Lung (tissue), 12 donors: ENCODE measurements around the gene TBC1D10A. TPM values are rescaled to one million over a fixed set of nuclear protein-coding genes. Genes with fewer than 3 reads are reported as not detected.
A peak's percentile ranks its signal among the peaks of the same experiment; 100 is the strongest.

Experiments
- ATAC-seq: fragments of 200-7000 bp; cut with Tn5 transposase; one replicate; pipeline ENCODE4 v1.9.1; 2020; ENCODE audit warnings: moderate number of reproducible peaks; ENCODE audit not compliant: insufficient read depth, low FRiP score
- DNase-seq, 3 donors: peaks; one replicate each; pipeline ENCODE4 v3.0.0-alpha.2; 2013 to 2017
- H3K27ac ChIP-seq, 2 donors: one replicate each; pipeline ENCODE4 v1.5.1; 2013; ENCODE audit warnings: mild to moderate bottlenecking in 2 of 2, moderate library complexity in 2 of 2, control low read depth in 1 of 2, inconsistent platforms in 1 of 2, low read depth in 1 of 2, low read length in 1 of 2
- H3K27me3 ChIP-seq, 3 donors: one replicate each; pipeline ENCODE4 v1.5.1; 2013; ENCODE audit warnings: low read length in 2 of 3; ENCODE audit not compliant: control insufficient read depth in 3 of 3, insufficient read depth in 3 of 3
- H3K36me3 ChIP-seq, 4 donors: one replicate each; pipeline ENCODE4 v1.5.1; 2013; ENCODE audit warnings: low read length in 4 of 4, mild to moderate bottlenecking in 1 of 4, moderate library complexity in 1 of 4; ENCODE audit not compliant: control insufficient read depth in 4 of 4, insufficient read depth in 4 of 4
- H3K4me1 ChIP-seq, 5 donors: one replicate each; pipeline ENCODE4 v1.5.1; 2013; ENCODE audit warnings: low read length in 5 of 5, mild to moderate bottlenecking in 2 of 5, moderate library complexity in 1 of 5; ENCODE audit not compliant: control insufficient read depth in 5 of 5, insufficient read depth in 5 of 5
- H3K4me3 ChIP-seq: one replicate; pipeline ENCODE4 v1.5.1; 2013; ENCODE audit warnings: mild to moderate bottlenecking, control low read depth, moderate library complexity
- H3K9ac ChIP-seq, 2 donors: one replicate each; pipeline ENCODE4 v1.5.1; 2013; ENCODE audit warnings: low read length in 2 of 2, control low read depth in 1 of 2; ENCODE audit not compliant: insufficient read depth in 1 of 2
- H3K9me3 ChIP-seq, 4 donors: one replicate each; pipeline ENCODE4 v1.5.1; 2013; ENCODE audit warnings: low read length in 3 of 4, mild to moderate bottlenecking in 1 of 4, moderate library complexity in 1 of 4; ENCODE audit not compliant: control insufficient read depth in 4 of 4, insufficient read depth in 3 of 4
- WGBS, 2 donors: extraction: QIAGEN DNeasy Blood & Tissue Kit; methylation state at CpG; one replicate each; pipeline ENCODE4 v1.1.7; 2013; 5-methylcytosine and 5-hydroxymethylcytosine counted together
- polyA plus RNA-seq, 2 donors: library from polyadenylated mRNA; stranded (reverse); fragments of 200-250 nt; gene quantifications; one replicate each; pipeline ENCODE4 v1.2.1, GENCODE V29; 2013
- total RNA-seq, 2 donors: library from RNA; depleted of rRNA in 1 of 2; stranded (reverse); fragments of >200 nt in 1 of 2; gene quantifications; one replicate each; pipeline ENCODE4 v1.2.1, GENCODE V29; 2014 to 2021
- TF ChIP-seq, protein P1 (sequence below): IDR thresholded peaks from 2 replicates; pipeline ENCODE4 v1.5.1; 2012; ENCODE audit warnings: mild to moderate bottlenecking; ENCODE audit errors: control extremely low read depth, extremely low read depth
- donor health status: control.
- donor health status: control.
- donor health status: Bipolar disorder and iron deficiency.
- donor health status: healthy.
- donor health status: DM: yes; HTN: yes; CAD: no.

Gene TBC1D10A
- total and polyA plus RNA-seq, 4 donors = 15.0 to 36.4 (median 26.6) TPM

DNA sequence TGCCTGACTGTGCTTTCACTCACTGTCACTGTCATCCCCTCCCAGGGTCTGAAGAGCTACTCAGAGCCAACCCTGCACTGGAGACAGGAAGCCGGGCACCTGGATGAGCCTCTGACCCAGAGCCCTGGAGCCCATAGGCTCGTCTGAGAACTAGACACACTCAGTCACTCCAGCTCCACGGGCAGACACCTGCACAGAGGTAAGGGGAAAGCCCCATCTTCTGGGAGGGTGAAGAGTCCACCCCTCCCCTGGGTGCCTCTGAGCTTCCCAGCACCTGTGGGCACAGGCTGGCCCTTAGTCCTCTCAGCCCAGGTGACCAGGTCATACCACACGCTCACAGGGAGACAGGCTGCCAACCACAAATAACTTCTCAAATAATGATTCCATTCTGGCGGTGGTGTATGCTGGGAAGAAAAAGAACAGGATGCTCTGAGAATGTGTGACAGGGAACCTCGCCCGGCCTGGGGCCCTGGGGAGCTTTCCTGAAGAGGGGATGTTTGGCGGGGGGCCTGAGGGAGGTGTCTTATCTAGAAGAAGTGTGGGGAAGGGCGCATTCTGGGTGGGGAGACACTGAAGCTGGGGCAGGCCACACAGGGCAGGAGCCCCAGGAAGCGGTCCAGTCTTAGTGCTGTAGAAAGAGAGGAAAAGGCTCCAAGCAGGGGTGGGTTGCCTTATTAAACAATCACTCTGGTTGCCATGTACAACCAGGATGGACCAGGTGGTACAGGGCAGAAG, 35.3 kb upstream of the TBC1D10A start:
- peaks cover 0 to 3% (median 2%) of the 10 kb centered on the region in 5 donors for H3K4me1 ChIP-seq

DNA sequence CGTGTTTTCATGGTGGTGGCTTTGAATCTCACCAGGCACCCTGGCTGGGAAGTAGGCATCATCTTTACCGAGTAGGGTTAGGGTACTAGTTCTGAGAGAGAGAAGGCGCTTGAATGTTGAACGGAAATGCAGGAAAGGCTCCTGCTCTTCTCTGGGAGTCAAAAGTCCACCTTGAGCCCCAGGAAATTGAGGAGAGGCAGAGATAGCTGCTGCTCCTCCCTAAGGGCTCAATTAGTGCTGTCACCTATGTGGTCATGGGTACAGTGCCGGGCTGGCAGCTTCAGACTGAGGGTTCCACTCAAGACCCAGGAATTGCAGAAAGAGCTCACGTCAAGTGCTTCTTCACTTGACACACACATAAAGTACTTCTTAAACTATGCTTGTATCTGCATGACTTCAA, 31.8 kb upstream of the TBC1D10A start:
- H3K36me3 ChIP-seq = peaks cover 0 to 9% (median 1%) of the 10 kb centered on the region in 4 donors
- H3K9me3 ChIP-seq = no peaks in the 10 kb centered on the region
- H3K27ac ChIP-seq = no peak overlapping the region
- no peak overlapping the region for H3K4me3 ChIP-seq
- no peak for ATAC-seq
- peaks cover 8 to 19% (median 13%) of the 10 kb centered on the region in 5 donors for H3K4me1 ChIP-seq
- no peak for DNase-seq
- no peak overlapping the region for H3K9ac ChIP-seq
- no peaks in the 10 kb centered on the region for H3K27me3 ChIP-seq
- TF ChIP-seq, protein P1, sequence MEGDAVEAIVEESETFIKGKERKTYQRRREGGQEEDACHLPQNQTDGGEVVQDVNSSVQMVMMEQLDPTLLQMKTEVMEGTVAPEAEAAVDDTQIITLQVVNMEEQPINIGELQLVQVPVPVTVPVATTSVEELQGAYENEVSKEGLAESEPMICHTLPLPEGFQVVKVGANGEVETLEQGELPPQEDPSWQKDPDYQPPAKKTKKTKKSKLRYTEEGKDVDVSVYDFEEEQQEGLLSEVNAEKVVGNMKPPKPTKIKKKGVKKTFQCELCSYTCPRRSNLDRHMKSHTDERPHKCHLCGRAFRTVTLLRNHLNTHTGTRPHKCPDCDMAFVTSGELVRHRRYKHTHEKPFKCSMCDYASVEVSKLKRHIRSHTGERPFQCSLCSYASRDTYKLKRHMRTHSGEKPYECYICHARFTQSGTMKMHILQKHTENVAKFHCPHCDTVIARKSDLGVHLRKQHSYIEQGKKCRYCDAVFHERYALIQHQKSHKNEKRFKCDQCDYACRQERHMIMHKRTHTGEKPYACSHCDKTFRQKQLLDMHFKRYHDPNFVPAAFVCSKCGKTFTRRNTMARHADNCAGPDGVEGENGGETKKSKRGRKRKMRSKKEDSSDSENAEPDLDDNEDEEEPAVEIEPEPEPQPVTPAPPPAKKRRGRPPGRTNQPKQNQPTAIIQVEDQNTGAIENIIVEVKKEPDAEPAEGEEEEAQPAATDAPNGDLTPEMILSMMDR = no peak
- 93 to 95% methylated on average over 6 of the region's 6 CpGs for WGBS, 2 donors

More for the DNA sequence above, 35.3 kb upstream of the TBC1D10A start:
- peak overlapping the region in 1 of 2 donors; percentile 5 for H3K9ac ChIP-seq
- no peak for DNase-seq
- no peak for ATAC-seq
- H3K27ac ChIP-seq = no peak overlapping the region
- H3K9me3 ChIP-seq = no peaks in the 10 kb centered on the region
- WGBS, 2 donors = 89% methylated on average over 10 of the region's 10 CpGs
- H3K36me3 ChIP-seq = peaks cover 0 to 3% (median 2%) of the 10 kb centered on the region in 4 donors
- no peak overlapping the region for H3K4me3 ChIP-seq
- TF ChIP-seq, protein P1 = no peak
- H3K27me3 ChIP-seq = no peaks in the 10 kb centered on the region

DNA sequence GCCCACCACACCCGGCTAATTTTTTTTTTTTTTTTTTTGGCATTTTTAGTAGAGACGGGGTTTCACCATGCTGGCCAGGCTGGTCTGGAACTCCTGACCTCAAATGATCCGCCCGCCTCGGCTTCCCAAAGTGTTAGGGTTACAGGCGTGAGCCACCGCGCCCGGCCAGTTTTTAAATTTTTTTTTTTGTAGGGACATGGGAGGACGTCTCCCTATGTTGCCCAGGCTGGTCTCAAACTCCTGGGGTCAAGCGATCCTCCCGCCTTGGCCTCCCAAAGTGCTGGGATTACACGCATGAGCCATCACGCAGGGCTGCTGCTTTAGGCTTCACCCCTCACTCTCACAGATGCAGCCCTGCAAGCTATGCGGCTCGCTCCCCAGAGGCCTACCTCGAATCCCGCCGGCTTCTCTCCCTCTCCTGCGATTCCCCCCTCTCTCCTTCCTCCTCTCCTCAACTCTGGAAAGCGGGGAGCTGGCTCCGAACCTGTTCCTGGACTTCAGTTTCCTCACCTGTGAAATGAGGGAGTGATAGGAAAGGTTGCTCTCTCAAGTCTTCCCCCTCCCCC, 31.0 kb upstream of the TBC1D10A start:
- H3K27me3 ChIP-seq = no peaks in the 10 kb centered on the region
- peaks cover 8 to 19% (median 13%) of the 10 kb centered on the region in 5 donors for H3K4me1 ChIP-seq
- ATAC-seq (no peak), DNase-seq (no peak)
- H3K36me3 ChIP-seq = peaks cover 0 to 11% (median 3%) of the 10 kb centered on the region in 4 donors
- H3K4me3 ChIP-seq = no peak overlapping the region
- no peak overlapping the region for H3K27ac ChIP-seq
- H3K9ac ChIP-seq = no peak overlapping the region
- WGBS, 2 donors = 65 to 70% methylated on average over 22 of the region's 22 CpGs
- H3K9me3 ChIP-seq = no peaks in the 10 kb centered on the region
- TF ChIP-seq, protein P1 = no peak
